Natural killer cell treated with Interleukin-12 subunit alpha and Interleukin-12 subunit beta and Interleukin-15 and Interleukin-18, amount 100 ng/mL, for 72 hours (primary cell): ENCODE results near the gene SERPINB11. TPM values are rescaled to one million over a fixed set of nuclear protein-coding genes. Genes with fewer than 3 reads are reported as not detected.
"Not testable (repeated sequence)": the region's sequence is repeated elsewhere in the genome, so short reads cannot be mapped to it uniquely, and the experiment has no call there.

Experiments
- ATAC-seq, 2 donors: fragments of 150-1000 bp; cut with Tn5 transposase in 1 of 2; sonication (Bioruptor Pico), chemical (Tn5 transposase) in 1 of 2; 2 replicates each; pipeline ENCODE4 v1.10.0; 2021
- DNase-seq: peaks from one replicate; pipeline ENCODE4 v3.0.0; 2022; ENCODE audit warnings: low spot score
- H3K27ac Mint-ChIP-seq, 2 donors: 1 replicate in 1 of 2; 2 replicates in 1 of 2; pipeline ENCODE4 v1.8.0; 2022; ENCODE audit warnings: mixed read lengths in 2 of 2, mild to moderate bottlenecking in 1 of 2, moderate library complexity in 1 of 2
- H3K27me3 Mint-ChIP-seq, 2 donors: 1 replicate in 1 of 2; 2 replicates in 1 of 2; pipeline ENCODE4 v1.8.0; 2022; ENCODE audit warnings: mixed read lengths in 2 of 2
- H3K36me3 Mint-ChIP-seq: one replicate; pipeline ENCODE4 v1.8.0; 2022; ENCODE audit warnings: mixed read lengths
- H3K4me1 Mint-ChIP-seq, 2 donors: 1 replicate in 1 of 2; 2 replicates in 1 of 2; pipeline ENCODE4 v1.8.0; 2022; ENCODE audit warnings: low read depth in 2 of 2, mixed read lengths in 2 of 2, mild to moderate bottlenecking in 1 of 2
- H3K4me3 Mint-ChIP-seq: one replicate; pipeline ENCODE4 v1.8.0; 2022; ENCODE audit warnings: mixed read lengths
- H3K9me3 Mint-ChIP-seq: 2 replicates; pipeline ENCODE4 v1.8.0; 2022; ENCODE audit warnings: mixed read lengths
- total RNA-seq, 2 donors: library from RNA; stranded (reverse); gene quantifications; one replicate each; pipeline ENCODE4 v1.2.3, GENCODE V29; 2022

The SERPINB11 gene
- total RNA-seq, 2 donors from 2014 or later: not detected

DNA sequence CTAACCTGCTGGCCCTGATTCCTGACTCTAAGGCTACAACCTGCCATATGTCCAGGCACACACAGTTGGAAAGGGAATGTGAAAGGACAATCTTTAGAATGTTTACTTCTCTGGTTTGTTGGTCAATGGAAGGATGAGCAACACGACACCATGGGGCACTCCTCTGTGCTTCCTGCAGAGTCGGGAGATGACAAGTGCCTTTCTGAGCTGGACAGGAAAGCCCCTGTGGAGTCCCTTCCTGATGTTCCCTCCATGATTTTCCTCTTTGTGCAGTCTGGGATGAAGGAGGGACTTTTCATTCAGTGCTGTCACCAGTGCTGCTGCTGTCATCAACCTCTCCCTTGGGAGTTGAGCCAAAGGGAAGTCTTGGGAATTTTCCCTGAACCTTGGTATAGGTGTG is 49.9 kb downstream of the SERPINB11 start:
- Mint-ChIP-seq H3K27me3 (peaks cover 3 to 13% of the 10 kb centered on the region in 2 donors), H3K27ac (no peak overlapping the region), H3K4me3 (no peak overlapping the region), H3K4me1 (no peaks in the 10 kb centered on the region), H3K9me3 (no peaks in the 10 kb centered on the region), H3K36me3 (no peaks in the 10 kb centered on the region)
- DNase-seq (no peak), ATAC-seq (no peak)

DNA sequence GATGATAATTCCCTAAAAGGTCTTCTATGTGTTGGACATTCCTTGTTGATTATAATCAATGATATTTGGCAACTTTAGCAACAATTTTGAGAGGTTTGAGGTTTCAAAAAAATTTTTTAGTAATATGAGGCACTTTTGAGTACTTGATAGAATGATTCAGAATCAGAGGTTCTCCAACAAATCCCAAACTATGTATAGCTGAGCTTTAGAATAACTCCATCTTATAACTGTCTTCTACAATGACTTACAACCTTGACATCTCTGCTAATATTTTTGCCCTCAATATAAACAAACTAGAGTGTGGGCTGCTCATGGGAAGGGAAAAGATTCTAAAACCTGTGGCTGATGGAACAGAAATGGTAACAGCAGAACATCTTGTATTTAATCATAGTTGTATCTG is 50.9 kb downstream of the SERPINB11 start:
- Mint-ChIP-seq H3K9me3 (peaks cover 2% of the 10 kb centered on the region), H3K36me3 (no peaks in the 10 kb centered on the region), H3K4me1 (no peaks in the 10 kb centered on the region), H3K27me3 (peaks cover 2 to 13% of the 10 kb centered on the region in 2 donors), H3K27ac (no peak overlapping the region), H3K4me3 (no peak overlapping the region)
- ATAC-seq (no peak), DNase-seq (no peak)

DNA sequence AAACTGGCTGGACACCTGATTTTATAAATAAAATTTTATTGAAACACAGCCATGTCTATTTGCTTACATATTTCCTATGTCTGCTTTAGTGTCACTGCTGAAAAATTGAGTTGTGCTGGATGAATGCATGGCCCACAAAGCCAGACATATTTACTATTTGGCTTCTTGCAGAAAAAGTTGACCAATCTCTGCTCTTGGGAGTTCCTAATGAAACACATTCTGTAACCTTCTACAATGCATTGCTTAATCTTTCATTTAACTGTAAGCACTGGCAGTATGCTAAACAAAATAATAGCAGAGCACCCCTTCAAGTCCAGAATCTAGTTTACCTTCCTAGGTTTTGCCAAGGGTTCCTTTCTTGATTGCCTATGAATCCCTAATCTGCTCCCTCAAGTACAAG is 54.8 kb downstream of the SERPINB11 start:
- Mint-ChIP-seq H3K27me3 (peaks cover 0 to 2% of the 10 kb centered on the region in 2 donors), H3K4me1 (no peaks in the 10 kb centered on the region), H3K9me3 (peaks cover 12% of the 10 kb centered on the region), H3K36me3 (peaks cover 11% of the 10 kb centered on the region), H3K27ac (no peak overlapping the region), H3K4me3 (no peak overlapping the region)
- DNase-seq (no peak), ATAC-seq (no peak)

DNA sequence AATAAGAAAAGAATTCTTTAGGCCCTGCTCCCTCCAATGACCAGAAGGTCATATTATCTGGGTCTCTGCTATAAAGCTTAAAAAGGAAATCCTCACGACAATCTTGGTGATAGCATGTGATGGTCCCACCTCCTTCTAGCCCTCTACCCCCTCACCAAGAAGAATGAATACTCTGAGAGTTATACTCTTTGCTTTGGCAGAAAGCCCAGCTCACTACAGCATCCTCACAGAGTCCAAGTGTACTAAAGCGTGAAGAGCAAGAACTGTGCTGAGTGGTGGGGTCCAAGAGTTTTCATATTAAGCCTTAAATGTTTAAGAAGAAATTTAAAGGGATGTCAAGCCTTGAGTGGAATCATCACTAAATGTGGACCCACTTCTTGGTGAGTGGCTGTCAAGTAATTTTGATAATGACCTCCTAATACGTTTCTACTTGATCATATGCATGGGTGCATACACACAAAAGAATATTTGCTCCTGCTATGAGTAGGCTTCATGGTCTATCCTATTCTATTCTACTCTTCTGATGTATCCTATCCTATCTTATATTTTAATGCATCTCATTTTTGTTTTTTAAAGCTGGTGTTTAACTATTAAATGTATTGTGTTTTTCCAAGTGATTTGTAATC is 56.0 kb downstream of the SERPINB11 start:
- no peak overlapping the region for H3K27ac Mint-ChIP-seq
- peaks cover 11% of the 10 kb centered on the region for H3K36me3 Mint-ChIP-seq
- DNase-seq (no peak), ATAC-seq (no peak)
- no peak overlapping the region for H3K4me3 Mint-ChIP-seq
- peaks cover 0 to 2% of the 10 kb centered on the region in 2 donors for H3K27me3 Mint-ChIP-seq
- H3K4me1 Mint-ChIP-seq: no peaks in the 10 kb centered on the region
- H3K9me3 Mint-ChIP-seq: peaks cover 12% of the 10 kb centered on the region

DNA sequence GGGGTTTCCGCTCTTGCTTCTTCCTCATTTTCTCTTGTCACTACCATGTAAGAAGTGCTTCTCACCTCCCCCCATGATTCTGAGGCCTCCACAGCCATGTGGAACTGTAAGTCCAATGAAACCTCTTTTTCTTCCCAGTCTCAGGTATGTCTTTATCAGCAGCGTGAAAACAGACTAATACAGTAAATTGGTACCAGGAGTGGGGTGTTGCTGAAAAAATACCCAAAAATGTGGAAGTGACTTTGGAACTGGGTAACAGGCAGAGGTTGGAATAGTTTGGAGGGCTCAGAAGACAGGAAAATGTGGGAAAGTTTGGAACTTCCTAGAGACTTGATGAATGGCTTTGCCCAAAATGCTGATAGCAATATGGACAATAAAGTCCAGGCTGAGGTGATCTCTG is 57.0 kb downstream of the SERPINB11 start:
- Mint-ChIP-seq H3K9me3 (peaks cover 12% of the 10 kb centered on the region), H3K36me3 (peaks cover 11% of the 10 kb centered on the region)
- not testable (repeated sequence) for H3K4me1 Mint-ChIP-seq, H3K27ac Mint-ChIP-seq, H3K27me3 Mint-ChIP-seq, DNase-seq, H3K4me3 Mint-ChIP-seq, ATAC-seq

DNA sequence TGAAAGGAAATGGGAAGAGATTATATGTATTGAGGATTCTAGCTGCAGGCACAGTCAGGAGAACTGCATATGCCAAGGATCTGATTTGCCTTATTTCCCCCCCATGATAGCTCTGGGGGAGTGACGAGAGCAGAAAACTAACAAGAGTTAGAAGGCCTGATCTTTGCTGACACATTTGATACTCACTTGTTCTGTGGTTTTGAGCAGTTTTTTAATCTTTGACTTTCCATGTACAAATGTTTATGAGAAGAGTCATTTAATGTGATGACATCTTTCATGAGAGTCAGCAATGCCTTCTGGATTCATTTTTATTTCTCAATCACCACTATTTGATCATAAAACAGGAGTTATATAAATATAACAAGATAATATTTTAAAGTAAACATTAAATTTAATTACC is 59.8 kb downstream of the SERPINB11 start:
- no peaks in the 10 kb centered on the region for H3K4me1 Mint-ChIP-seq
- DNase-seq: no peak
- H3K27ac Mint-ChIP-seq: no peak overlapping the region
- H3K27me3 Mint-ChIP-seq: peaks cover 8 to 22% of the 10 kb centered on the region in 2 donors
- H3K36me3 Mint-ChIP-seq: peaks cover 14% of the 10 kb centered on the region
- ATAC-seq: no peak
- no peak overlapping the region for H3K4me3 Mint-ChIP-seq
- H3K9me3 Mint-ChIP-seq: peaks cover 15% of the 10 kb centered on the region

DNA sequence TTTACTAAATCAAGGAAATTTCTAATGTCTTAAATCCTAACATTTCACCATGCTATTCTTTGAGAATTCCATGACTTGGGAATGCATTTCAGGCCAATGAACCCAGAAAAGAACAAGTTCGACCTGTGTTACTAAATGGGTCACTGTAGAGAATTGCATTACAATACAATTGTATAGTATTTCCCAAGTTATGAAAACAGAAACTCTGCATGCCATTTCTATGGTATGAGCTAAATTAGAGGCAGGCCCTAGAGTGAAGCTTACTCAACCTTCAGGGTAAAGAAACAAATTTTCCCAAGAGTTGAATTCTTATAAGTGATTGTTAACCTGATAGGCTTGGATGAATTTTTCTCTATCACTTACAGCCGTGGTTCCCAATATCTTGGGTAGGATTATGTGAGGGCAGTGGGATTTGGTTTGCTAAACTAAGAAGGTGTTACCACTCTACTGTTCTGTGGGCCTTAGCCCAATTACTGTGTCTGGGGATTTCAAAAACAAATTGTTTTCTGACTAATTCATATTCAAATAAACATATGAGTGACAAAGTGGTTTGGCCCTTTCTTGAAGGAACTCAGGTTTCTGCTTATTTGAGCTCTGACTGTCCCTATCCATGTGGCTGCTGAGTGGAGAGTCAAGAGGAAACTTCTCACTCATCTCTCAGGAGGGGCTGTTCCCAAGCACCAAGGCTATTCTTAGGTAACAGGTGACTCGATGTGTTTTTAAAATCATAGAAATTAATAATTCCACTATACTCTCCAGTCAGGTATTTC is 61.3 kb downstream of the SERPINB11 start:
- Mint-ChIP-seq H3K4me1 (no peaks in the 10 kb centered on the region), H3K4me3 (no peak overlapping the region), H3K9me3 (peaks cover 15% of the 10 kb centered on the region)

DNA sequence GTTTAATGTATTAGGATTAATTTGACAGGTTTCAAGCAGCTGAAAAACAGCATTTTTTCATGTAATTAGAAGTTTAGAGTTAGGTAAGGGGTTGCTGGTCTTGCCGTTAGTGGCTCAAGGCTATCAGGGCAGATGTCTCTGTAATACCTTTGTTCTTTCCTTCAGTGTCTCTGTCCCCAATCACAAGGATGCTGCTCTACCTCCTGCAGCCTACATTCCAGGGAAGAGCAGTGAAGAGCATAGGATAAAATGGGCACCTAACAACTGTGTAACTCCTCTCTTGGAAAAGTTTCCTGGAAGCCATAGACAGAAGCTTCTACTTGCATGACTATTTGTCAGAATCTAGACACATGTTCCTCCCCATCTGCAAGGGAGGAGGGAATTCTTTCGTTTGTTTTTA is 63.1 kb downstream of the SERPINB11 start:
- H3K27me3 Mint-ChIP-seq: peaks cover 16 to 46% of the 10 kb centered on the region in 2 donors
- H3K9me3 Mint-ChIP-seq: peaks cover 5% of the 10 kb centered on the region
- no peaks in the 10 kb centered on the region for H3K4me1 Mint-ChIP-seq
- no peak overlapping the region for H3K4me3 Mint-ChIP-seq
- H3K36me3 Mint-ChIP-seq: peaks cover 10% of the 10 kb centered on the region
- ATAC-seq (no peak), DNase-seq (no peak)
- H3K27ac Mint-ChIP-seq: no peak overlapping the region

More for the DNA sequence above, 61.3 kb downstream of the SERPINB11 start:
- H3K36me3 Mint-ChIP-seq: peaks cover 20% of the 10 kb centered on the region
- no peak for ATAC-seq
- no peak for DNase-seq
- H3K27ac Mint-ChIP-seq: no peak overlapping the region
- peaks cover 13 to 36% of the 10 kb centered on the region in 2 donors for H3K27me3 Mint-ChIP-seq

Other genes starting within 250 kb of the SERPINB11 start
- not detected for gene SERPINB5, start 226.0 kb upstream of the SERPINB11 start, total RNA-seq
- not detected for gene SERPINB12, start 160.6 kb upstream of the SERPINB11 start, total RNA-seq
- gene SERPINB13, start 115.6 kb upstream of the SERPINB11 start, total RNA-seq: not detected
- gene SERPINB4, start 58.7 kb upstream of the SERPINB11 start, total RNA-seq: not detected
- gene SERPINB3, start 41.1 kb upstream of the SERPINB11 start, total RNA-seq: not detected
- not detected for gene SERPINB7, start 72.5 kb downstream of the SERPINB11 start, total RNA-seq
- not detected for gene SERPINB2, start 184.7 kb downstream of the SERPINB11 start, total RNA-seq
- gene SERPINB10, start 205.0 kb downstream of the SERPINB11 start, total RNA-seq: 1 to 10 TPM in 1 of 2 donors, not detected in 1; 5.1 TPM
- 10 to 100 TPM; 10.3 to 55.4 TPM for gene HMSD, start 246.3 kb downstream of the SERPINB11 start, total RNA-seq